Activated naive CD4-positive, alpha-beta T cell (primary cell): ENCODE data around the gene PIP5K1B.

Experiments
- DNase-seq, 4 experiments: peaks; one replicate each; lab custom pipeline; 2025; lab: John Stamatoyannopoulos, UW

PIP5K1B gene

GRCh38 chr9:68708513-68708912 lies 3.5 kb downstream of the PIP5K1B start:
- DNase-seq = no peak

GRCh38 chr9:68709291-68710110 lies 4.5 kb downstream of the PIP5K1B start:
- no peak for DNase-seq

GRCh38 chr9:68710111-68710471 lies 5.1 kb downstream of the PIP5K1B start:
- DNase-seq = no peak

GRCh38 chr9:68711281-68711680 lies 6.2 kb downstream of the PIP5K1B start:
- DNase-seq = no peak

DNA sequence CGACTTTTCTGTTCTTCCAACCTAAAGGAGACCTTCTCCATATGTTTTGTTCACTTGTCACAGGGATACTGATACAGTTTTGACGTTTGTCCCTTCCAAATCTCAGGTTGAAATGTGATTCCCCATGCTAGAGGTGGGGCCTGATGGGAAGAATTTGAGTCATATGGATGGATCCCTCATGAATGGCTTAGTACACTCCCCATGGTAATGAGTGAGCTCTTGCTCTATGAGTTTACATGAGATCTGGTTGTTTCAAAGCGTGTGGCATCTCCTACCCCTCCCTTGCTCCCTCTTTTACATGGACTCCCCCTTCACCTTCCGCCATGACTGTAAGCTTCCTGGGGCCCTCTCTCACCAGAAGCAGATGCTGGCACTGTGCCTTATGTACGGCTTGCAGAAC lies 6.9 kb downstream of the PIP5K1B start:
- DNase-seq = no peak

DNA sequence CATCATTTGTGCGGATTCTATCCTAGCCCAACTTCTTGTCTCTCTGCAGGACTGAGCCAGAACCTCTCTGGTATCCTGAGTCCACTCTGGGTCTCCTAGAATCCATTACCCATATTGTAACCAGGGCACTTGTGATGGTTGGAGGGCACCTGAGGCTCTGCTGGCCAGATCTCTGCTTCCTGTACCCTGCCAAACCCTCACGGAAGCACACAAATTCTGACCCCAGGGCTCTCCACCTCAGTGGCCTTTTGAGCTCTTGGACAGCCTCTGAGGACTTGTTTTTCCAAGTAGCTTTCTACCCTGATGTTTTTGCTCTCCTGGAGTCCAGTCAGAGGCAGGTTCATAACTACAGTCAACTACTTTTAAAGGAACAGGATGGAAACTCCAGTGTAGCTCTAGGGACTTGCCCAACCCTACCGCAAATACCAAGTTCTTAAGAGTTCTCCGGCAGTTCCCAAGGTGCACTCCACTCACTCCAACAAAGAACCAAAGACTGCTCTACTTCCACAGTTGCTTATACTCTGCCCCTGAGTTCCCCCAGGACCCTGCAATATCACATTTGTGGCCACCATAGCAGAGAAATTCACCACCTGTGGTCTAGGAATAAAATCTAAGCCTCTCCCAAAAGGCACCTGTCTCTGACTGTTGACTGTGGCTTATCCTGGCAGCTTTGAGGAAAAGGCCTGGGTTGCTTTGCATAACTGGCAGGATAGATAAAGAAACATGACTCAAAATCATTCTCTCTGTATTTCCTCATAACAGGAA lies 9.6 kb downstream of the PIP5K1B start:
- no peak for DNase-seq

GRCh38 chr9:68715181-68715456 lies 10.1 kb downstream of the PIP5K1B start:
- no peak for DNase-seq

DNA sequence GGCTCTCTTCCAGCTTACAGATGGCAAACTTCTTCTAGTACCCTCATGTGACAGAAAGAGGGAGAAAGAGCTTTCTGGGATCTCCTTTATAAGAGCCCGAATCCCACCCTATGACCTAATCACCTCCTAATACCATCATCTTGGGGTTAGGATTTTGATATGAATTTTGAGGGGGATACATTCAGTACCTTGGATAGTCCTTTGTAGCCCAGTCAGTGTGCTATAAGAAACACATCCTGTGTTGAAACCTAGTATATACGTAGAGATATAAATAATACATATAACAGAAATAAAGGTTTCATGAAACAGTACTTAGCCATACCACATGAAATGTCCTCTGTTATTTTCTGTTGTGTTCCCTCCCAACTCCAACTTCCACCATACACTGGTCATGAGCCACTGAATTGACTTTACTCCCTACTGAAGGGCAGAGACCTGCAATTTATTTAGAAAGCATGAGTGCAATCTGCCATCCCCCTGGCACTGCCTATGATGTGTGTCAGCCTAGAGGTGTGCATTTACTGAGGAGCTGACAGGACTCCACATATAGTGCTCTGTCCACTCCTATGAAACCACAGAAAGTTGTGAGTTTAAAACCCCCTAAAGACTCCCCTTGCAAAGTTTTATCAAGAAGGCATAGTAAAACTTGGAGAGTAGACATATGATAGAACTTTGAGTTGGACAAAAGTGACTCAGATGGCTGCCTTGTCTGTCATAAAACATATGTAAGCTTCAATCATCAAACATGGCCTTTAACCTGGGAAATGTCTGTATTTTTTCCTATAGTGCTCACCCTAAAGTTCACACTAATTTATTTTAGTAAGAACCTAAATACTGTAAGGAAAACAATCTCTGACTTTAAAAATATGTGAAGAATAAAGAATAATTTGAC lies 12.8 kb downstream of the PIP5K1B start:
- DNase-seq = no peak

- no peak for DNase-seq
Measured at GRCh38 chr9:68719847-68720246, 14.8 kb downstream of the PIP5K1B start.

GRCh38 chr9:68720656-68721313 lies 15.7 kb downstream of the PIP5K1B start:
- no peak for DNase-seq

DNA sequence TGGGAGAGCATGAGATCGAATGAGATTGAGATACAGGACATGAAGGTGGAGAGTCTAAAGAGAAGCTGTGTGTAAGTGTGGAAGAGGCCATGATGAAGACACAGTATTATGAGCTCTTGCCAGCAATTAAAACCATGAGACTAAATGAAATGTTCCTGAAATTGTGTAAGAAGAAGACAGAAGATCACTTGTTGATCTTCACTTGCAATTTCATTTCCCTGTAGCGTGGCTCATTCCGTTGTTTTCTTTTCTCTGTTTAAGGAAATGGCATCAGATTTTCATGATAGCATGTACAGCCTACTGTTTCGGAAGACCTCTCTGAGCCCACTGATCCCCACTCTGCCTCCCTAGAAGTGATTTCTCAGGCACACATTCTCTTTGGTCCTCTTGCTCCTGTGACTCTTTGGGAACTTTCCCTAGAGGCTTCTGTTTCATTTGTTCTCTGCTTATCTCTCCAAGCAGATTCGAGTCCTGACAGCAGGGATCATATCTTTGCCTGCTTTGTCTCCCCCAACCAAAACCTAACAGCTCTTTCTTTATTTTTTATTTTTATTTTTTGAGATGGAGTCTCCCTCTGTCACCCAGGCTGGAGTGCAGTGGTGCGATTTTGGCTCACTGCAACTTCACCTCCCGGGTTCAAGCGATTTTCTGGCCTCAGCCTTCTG lies 16.8 kb downstream of the PIP5K1B start:
- no peak for DNase-seq

GRCh38 chr9:68725070-68725469 lies 20.0 kb downstream of the PIP5K1B start:
- DNase-seq = no peak

DNA sequence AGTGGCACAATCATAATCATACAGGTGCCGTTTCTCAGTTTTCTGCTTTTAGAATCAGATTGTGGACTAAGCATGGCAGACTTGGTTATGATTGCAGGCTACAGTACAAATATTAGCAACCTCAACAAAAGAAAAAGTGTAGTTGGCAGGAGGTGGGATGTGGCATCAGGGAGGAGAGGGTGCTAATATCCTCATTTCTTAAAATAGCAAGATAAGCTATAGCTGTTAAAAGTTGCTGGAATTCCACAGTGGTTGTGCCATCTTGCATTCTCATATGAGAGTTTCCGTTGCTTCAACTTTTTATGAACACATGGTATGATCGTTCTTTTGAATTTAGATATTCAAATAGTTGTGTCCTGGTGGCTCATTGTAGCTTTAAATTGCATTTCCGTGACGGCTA lies 21.4 kb downstream of the PIP5K1B start:
- no peak for DNase-seq

DNA sequence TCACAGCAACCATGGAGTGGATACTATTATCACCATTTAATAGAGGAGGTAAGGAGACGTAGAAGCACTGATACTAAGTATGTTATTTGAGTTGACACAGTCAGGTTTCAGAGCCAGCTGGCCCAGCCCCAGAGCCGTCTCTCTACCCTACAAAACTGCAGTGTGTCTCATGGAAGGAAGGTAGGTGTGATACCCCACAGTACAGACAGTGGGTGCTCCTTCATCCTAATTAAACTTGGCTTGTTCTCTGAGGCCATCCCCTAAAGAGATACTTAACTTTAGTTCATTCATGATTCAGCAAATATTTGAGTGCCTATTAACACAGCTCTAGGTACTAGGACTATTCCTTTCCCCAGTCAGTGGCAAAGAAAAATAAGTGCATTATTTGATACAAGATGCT lies 22.6 kb downstream of the PIP5K1B start:
- no peak for DNase-seq

- DNase-seq = no peak
Measured at GRCh38 chr9:68728731-68729130, 23.7 kb downstream of the PIP5K1B start.

DNA sequence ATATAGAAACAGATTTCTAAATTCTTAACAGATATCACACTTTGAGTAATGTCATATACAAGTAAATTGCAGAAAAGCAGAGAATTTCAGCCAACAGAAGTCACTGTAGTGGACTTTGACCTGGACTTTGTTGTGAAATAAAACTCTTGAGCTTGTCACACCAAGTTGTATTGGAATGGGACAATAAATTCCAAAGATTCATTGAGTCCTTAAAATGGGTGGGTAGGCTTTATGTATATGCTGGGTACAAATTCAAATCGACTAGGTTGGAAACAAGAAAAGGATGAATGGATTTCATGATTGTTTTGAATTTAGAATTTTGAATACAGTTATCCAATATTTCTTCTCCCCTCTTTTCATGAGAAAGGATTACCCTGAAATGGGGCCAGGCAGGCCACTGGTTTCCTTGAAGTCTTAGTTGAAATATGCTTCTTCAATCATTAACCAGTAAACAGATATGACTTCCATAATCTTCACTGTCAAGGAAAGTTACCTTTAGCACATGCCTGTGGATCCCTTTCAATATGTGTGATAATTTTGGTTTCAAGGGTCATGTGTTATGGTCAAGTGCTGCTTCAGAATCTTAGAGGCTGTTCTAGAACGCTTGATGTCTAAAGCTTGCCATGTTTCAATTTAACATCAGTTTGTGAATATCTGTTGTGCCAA lies 25.7 kb downstream of the PIP5K1B start:
- no peak for DNase-seq

- DNase-seq = no peak
Measured at GRCh38 chr9:68731857-68732256, 26.8 kb downstream of the PIP5K1B start.

DNA sequence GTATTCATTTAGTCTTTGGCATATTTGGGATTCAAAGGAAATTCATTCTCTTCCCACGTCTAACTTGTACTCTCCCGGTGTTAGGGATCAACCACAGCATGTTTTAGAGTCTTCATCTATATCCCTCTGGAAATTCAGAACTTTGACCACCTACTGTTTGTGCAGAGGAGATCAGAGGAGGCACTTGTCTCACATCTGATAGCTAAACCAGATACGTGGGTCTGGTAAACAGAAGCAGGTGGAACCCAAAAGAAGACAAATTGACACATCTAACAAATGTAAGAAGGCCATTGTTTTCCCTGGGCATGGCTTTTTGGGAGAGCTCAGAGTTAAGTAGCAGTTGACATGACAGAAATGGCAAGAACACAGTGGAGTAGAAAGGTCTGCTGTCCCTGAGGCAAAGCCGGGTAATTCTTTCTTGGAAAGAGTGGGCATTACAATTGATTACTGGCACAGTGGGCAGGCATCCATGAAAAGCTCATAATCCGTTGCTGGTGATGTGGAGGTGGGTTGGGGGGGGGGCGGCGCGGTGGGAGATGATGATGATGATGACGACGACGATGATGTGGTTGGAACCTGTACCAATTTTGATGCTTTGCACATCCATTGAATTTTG lies 27.5 kb downstream of the PIP5K1B start:
- no peak for DNase-seq

- DNase-seq = no peak
Measured at GRCh38 chr9:68733021-68733405, 28.0 kb downstream of the PIP5K1B start.

DNA sequence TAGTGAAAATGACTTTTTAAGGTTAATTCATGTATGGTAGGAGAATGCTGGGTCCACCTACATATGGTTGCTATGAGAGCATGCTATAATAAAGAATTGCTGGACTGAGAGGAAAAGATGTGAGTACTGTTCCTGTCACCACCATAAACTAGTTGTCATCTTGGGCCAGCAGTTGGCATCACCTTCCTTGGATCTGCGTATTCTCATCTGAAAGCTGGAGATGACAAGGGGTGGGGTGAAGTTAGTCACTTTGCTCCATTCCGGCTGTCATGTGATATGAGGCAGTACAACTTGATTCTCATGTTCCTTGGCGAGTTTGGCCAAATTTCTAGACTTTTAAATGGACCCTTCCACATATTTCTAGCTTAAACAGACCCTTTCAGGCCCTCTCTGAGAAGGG lies 33.3 kb downstream of the PIP5K1B start:
- DNase-seq = no peak
